ENCODE measurements around the gene MLF2. TPM values are rescaled to one million over a fixed set of nuclear protein-coding genes. Genes with fewer than 3 reads are reported as not detected.
"Not testable (repeated sequence)": the region's sequence is repeated elsewhere in the genome, so short reads cannot be mapped to it uniquely, and the experiment has no call there.

Gene MLF2
- total RNA-seq, 2 experiments from 2014 or later: 102 to 113 TPM

- Mint-ChIP-seq H3K27ac (no peak overlapping the region), H3K9me3 (ENCODE audit: low read depth) (no peaks in the 10 kb centered on the region), H3K4me1 (peaks cover 8% of the 10 kb centered on the region), H3K36me3 (peaks cover 10% of the 10 kb centered on the region), H3K27me3 (no peaks in the 10 kb centered on the region), H3K4me3 (no peak overlapping the region)
- no peak for DNase-seq
- CTCF ChIA-PET: interaction anchor here (0.8 to 1.4 kb wide), 2 partner anchors 23 to 94 kb away, joined by 3 to 4 read pairs; partner anchors contain the start of gene MLF2
- no peak for ATAC-seq
Measured at GRCh38 chr12:6730169-6730568, 22.8 kb downstream of the MLF2 start.

GRCh38 chr12:6729186-6729585 lies 23.8 kb downstream of the MLF2 start:
- Mint-ChIP-seq H3K4me1 (peaks cover 13% of the 10 kb centered on the region), H3K27ac (no peak overlapping the region)
- CTCF ChIA-PET: no interaction called here

GRCh38 chr12:6725350-6725749 lies 27.6 kb downstream of the MLF2 start:
- no peak for DNase-seq
- peak overlapping the region; percentile 89 for H3K27ac Mint-ChIP-seq
- ATAC-seq: no peak
- peaks cover 3% of the 10 kb centered on the region for H3K36me3 Mint-ChIP-seq
- no peaks in the 10 kb centered on the region for H3K27me3 Mint-ChIP-seq
- no peaks in the 10 kb centered on the region for H3K9me3 Mint-ChIP-seq (ENCODE audit: low read depth)
- H3K4me1 Mint-ChIP-seq: peaks cover 21% of the 10 kb centered on the region
- CTCF ChIA-PET: interaction anchor here (1.4 to 4.8 kb wide), 4 partner anchors 12 to 55 kb away, joined by 3 to 39 read pairs (median 8); partner anchors contain the start of gene MLF2
- peak overlapping the region; percentile 79 for H3K4me3 Mint-ChIP-seq

More at GRCh38 chr12:6729186-6729585, 23.8 kb downstream of the MLF2 start:
- DNase-seq (no peak), ATAC-seq (no peak)
- no peaks in the 10 kb centered on the region for H3K9me3 Mint-ChIP-seq (ENCODE audit: low read depth)
- H3K4me3 Mint-ChIP-seq: no peak overlapping the region
- no peaks in the 10 kb centered on the region for H3K27me3 Mint-ChIP-seq
- H3K36me3 Mint-ChIP-seq: peaks cover 10% of the 10 kb centered on the region

GRCh38 chr12:6724409-6724797 lies 28.5 kb downstream of the MLF2 start:
- CTCF ChIA-PET: interaction anchor here (0.7 to 4.8 kb wide), 21 partner anchors 12 to 389 kb away, joined by 3 to 39 read pairs (median 4); partner anchors contain the start of genes CDCA3, MLF2, MRPL51 and SPSB2
- peaks cover 21% of the 10 kb centered on the region for H3K4me1 Mint-ChIP-seq
- H3K27ac Mint-ChIP-seq: peak overlapping the region; percentile 89
- no peaks in the 10 kb centered on the region for H3K9me3 Mint-ChIP-seq (ENCODE audit: low read depth)
- ATAC-seq: peak; percentile 38
- peak overlapping the region; percentile 79 for H3K4me3 Mint-ChIP-seq
- H3K36me3 Mint-ChIP-seq: no peaks in the 10 kb centered on the region
- DNase-seq: peak; percentile 70
- no peaks in the 10 kb centered on the region for H3K27me3 Mint-ChIP-seq

- H3K4me3 Mint-ChIP-seq: peak within 1 kb of the TSS; percentile 79
- CTCF ChIA-PET: interaction anchor here (0.5 to 4.8 kb wide), 26 partner anchors 12 to 389 kb away, joined by 3 to 39 read pairs (median 4); partner anchors contain the start of genes CDCA3, MLF2, MRPL51 and SPSB2
- ATAC-seq: peak; percentile 95
- H3K9me3 Mint-ChIP-seq (ENCODE audit: low read depth): no peaks in the 10 kb centered on the region
- no peaks in the 10 kb centered on the region for H3K36me3 Mint-ChIP-seq
- DNase-seq: peak; percentile 99
- no peaks in the 10 kb centered on the region for H3K27me3 Mint-ChIP-seq
- peak within 1 kb of the TSS; percentile 89 for H3K27ac Mint-ChIP-seq
- peaks cover 21% of the 10 kb centered on the region for H3K4me1 Mint-ChIP-seq
Measured at GRCh38 chr12:6723607-6724408, 29.1 kb downstream of the MLF2 start, which contains the start of gene COPS7A. Gene COPS7A, plus strand, starts transcription at chr12:6724046. Its CDS starts 611 bp downstream, at chr12:6724657.

- peak overlapping the region; percentile 3 for H3K27ac Mint-ChIP-seq
- no peaks in the 10 kb centered on the region for H3K27me3 Mint-ChIP-seq
- CTCF ChIA-PET: interaction anchor here (0.6 to 4.8 kb wide), 12 partner anchors 13 to 390 kb away, joined by 3 to 39 read pairs (median 8); partner anchors contain the start of genes CDCA3, MLF2, SPSB2 and USP5
- H3K9me3 Mint-ChIP-seq (ENCODE audit: low read depth): no peaks in the 10 kb centered on the region
- no peak for ATAC-seq
- no peak for DNase-seq
- H3K36me3 Mint-ChIP-seq: no peaks in the 10 kb centered on the region
- H3K4me3 Mint-ChIP-seq: peak overlapping the region; percentile 79
- peaks cover 21% of the 10 kb centered on the region for H3K4me1 Mint-ChIP-seq
Measured at GRCh38 chr12:6722863-6723262, 30.1 kb downstream of the MLF2 start.

- Mint-ChIP-seq H3K4me1 (no peaks in the 10 kb centered on the region), H3K36me3 (no peaks in the 10 kb centered on the region), H3K9me3 (ENCODE audit: low read depth) (no peaks in the 10 kb centered on the region), H3K4me3 (no peak overlapping the region), H3K27ac (no peak overlapping the region), H3K27me3 (peaks cover 6% of the 10 kb centered on the region)
- CTCF ChIA-PET: no interaction called here
- DNase-seq: no peak
- ATAC-seq: no peak
Measured at GRCh38 chr12:6716874-6717437, 36.0 kb downstream of the MLF2 start.

- H3K27ac Mint-ChIP-seq; H3K9me3 Mint-ChIP-seq (ENCODE audit: low read depth); ATAC-seq; DNase-seq; H3K4me3 Mint-ChIP-seq; H3K36me3 Mint-ChIP-seq; CTCF ChIA-PET; H3K27me3 Mint-ChIP-seq; H3K4me1 Mint-ChIP-seq: not testable (repeated sequence)
Measured at GRCh38 chr12:6716031-6716873, 36.7 kb downstream of the MLF2 start.

GRCh38 chr12:6708960-6709394 lies 44.0 kb downstream of the MLF2 start:
- CTCF ChIA-PET: interaction anchor here (0.8 to 1.7 kb wide), 3 partner anchors 15 to 126 kb away, joined by 3 to 8 read pairs (median 3); partner anchors contain the start of gene COPS7A
- Mint-ChIP-seq H3K4me3 (peak overlapping the region; percentile 33), H3K36me3 (no peaks in the 10 kb centered on the region), H3K4me1 (peaks cover 9% of the 10 kb centered on the region), H3K27me3 (peaks cover 13% of the 10 kb centered on the region), H3K27ac (peak overlapping the region; percentile 32), H3K9me3 (ENCODE audit: low read depth) (no peaks in the 10 kb centered on the region)
- ATAC-seq (peak; percentile 49), DNase-seq (peak; percentile 53)

- not testable (repeated sequence) for H3K27ac Mint-ChIP-seq; DNase-seq; H3K4me3 Mint-ChIP-seq; H3K36me3 Mint-ChIP-seq; ATAC-seq; H3K9me3 Mint-ChIP-seq (ENCODE audit: low read depth)
- peaks cover 19% of the 10 kb centered on the region for H3K27me3 Mint-ChIP-seq
- CTCF ChIA-PET: interaction anchor here (0.8 to 1.2 kb wide), 3 partner anchors 10 to 126 kb away, joined by 3 to 4 read pairs (median 3); no protein-coding TSS in a partner anchor
- H3K4me1 Mint-ChIP-seq: peaks cover 12% of the 10 kb centered on the region
Measured at GRCh38 chr12:6708351-6708750, 44.6 kb downstream of the MLF2 start.

- H3K27ac Mint-ChIP-seq: no peak overlapping the region
- no peak for ATAC-seq
- CTCF ChIA-PET: no interaction called here
- peaks cover 4% of the 10 kb centered on the region for H3K36me3 Mint-ChIP-seq
- no peak for DNase-seq
- no peak overlapping the region for H3K4me3 Mint-ChIP-seq
- peaks cover 17% of the 10 kb centered on the region for H3K4me1 Mint-ChIP-seq
- H3K9me3 Mint-ChIP-seq (ENCODE audit: low read depth): no peaks in the 10 kb centered on the region
- peaks cover 56% of the 10 kb centered on the region for H3K27me3 Mint-ChIP-seq
Measured at GRCh38 chr12:6703631-6704030, 49.3 kb downstream of the MLF2 start.

- DNase-seq: no peak
- Mint-ChIP-seq H3K4me1 (peaks cover 19% of the 10 kb centered on the region), H3K4me3 (peak overlapping the region; percentile 32), H3K27ac (no peak overlapping the region), H3K36me3 (peaks cover 4% of the 10 kb centered on the region), H3K9me3 (ENCODE audit: low read depth) (no peaks in the 10 kb centered on the region), H3K27me3 (peaks cover 67% of the 10 kb centered on the region)
- ATAC-seq: no peak
- CTCF ChIA-PET: interaction anchor here (1.1 kb wide), 1 partner anchor 20 kb away, joined by 3 read pairs; no protein-coding TSS in a partner anchor
Measured at GRCh38 chr12:6701078-6701768, 51.7 kb downstream of the MLF2 start.

Data from activated CD8-positive, alpha-beta memory T cell treated with anti-CD3 and anti-CD28 coated beads, Interleukin-2, amount 10 ng/mL, durations not matched to agents 7 days and 5 days (primary cell).